ENCODE data around the gene DNAAF1.

DNAAF1 gene

DNA sequence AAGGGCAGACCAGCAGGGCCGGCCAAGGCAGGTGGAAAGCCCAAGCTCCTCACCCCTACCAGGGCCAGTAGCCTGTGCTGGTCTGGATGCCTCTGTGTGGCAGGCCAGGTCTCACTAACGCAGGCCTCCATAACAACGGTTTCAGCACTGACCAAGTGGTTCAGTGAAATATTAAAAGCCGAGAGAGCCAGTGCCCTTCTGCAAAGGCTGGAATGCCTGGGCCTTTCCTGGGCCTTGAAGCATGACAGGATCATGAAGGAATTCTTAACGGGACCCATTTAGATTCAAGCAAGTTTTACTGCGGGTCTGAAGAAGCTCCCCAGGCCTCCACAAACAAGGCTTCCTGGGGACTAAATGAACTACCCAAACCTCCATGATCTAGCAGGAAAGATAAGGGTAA, 62.1 kb downstream of the DNAAF1 start:
- Histone ChIP-seq H2AFZ (ENCODE audit: low read length) (no peak overlapping the region), H3K4me1 (ENCODE audit: insufficient read depth, low read length, poor library complexity, severe bottlenecking) (no peaks in the 10 kb centered on the region), H4K20me1 (ENCODE audit: insufficient read depth, low read length, poor library complexity, severe bottlenecking) (no peaks in the 10 kb centered on the region), H3K4me2 (ENCODE audit: low read depth, low read length, poor library complexity, severe bottlenecking) (no peak overlapping the region), H3K9ac (ENCODE audit: low read depth, low read length, poor library complexity, severe bottlenecking) (no peak overlapping the region), H3F3A (ENCODE audit: low read depth) (no peaks in the 10 kb centered on the region), H3K9me2 (replicated peaks; ENCODE audit: low read depth, low read length) (no peaks in the 10 kb centered on the region), H3K36me3 (ENCODE audit: insufficient read depth, low read length) (no peaks in the 10 kb centered on the region), H3K27me3 (ENCODE audit: insufficient read depth, low read length, poor library complexity, severe bottlenecking) (no peaks in the 10 kb centered on the region), H3K79me2 (ENCODE audit: insufficient read depth, low read length) (no peaks in the 10 kb centered on the region), H3K9me3 (ENCODE audit: insufficient read depth, low read depth, low read length) (no peaks in the 10 kb centered on the region), H3K4me3 (ENCODE audit: low read length, poor library complexity, severe bottlenecking) (no peak overlapping the region)
- TF ChIP-seq, protein P1, sequence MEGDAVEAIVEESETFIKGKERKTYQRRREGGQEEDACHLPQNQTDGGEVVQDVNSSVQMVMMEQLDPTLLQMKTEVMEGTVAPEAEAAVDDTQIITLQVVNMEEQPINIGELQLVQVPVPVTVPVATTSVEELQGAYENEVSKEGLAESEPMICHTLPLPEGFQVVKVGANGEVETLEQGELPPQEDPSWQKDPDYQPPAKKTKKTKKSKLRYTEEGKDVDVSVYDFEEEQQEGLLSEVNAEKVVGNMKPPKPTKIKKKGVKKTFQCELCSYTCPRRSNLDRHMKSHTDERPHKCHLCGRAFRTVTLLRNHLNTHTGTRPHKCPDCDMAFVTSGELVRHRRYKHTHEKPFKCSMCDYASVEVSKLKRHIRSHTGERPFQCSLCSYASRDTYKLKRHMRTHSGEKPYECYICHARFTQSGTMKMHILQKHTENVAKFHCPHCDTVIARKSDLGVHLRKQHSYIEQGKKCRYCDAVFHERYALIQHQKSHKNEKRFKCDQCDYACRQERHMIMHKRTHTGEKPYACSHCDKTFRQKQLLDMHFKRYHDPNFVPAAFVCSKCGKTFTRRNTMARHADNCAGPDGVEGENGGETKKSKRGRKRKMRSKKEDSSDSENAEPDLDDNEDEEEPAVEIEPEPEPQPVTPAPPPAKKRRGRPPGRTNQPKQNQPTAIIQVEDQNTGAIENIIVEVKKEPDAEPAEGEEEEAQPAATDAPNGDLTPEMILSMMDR (conservative IDR thresholded peaks at IDR 0.05; ENCODE audit: low read length) = no peak
- TF ChIP-seq EZH2phosphoT487 (IDR thresholded peaks at IDR 0.05; ENCODE audit: borderline replicate concordance) = no peak

DNA sequence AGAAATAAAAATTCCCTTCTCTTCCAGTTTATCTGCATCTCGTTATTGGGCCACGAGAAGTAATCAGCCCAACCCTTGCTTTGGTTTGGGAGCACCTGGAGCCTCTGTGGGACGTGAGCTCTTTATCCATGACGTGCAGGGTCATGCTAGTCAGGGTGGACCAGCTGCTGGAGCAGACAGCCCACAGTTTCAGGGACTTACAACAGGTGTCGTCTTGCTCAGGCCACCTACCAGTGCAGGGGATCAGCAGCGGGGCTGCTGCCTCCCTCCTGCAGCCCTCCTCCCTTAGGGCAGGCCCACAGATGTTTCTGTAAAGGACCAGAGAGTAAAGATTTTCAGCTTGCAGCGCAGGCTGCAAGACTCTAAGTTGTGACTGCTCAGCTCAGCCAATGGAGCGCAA, 62.8 kb downstream of the DNAAF1 start:
- no peak for TF ChIP-seq EZH2phosphoT487 (IDR thresholded peaks at IDR 0.05; ENCODE audit: borderline replicate concordance)
- TF ChIP-seq, protein P1 (conservative IDR thresholded peaks at IDR 0.05; ENCODE audit: low read length) = no peak
- no peaks in the 10 kb centered on the region for H3F3A ChIP-seq (ENCODE audit: low read depth)

GRCh38 chr16:84209989-84210388, 64.9 kb downstream of the DNAAF1 start:
- Histone ChIP-seq H2AFZ (ENCODE audit: low read length) (no peak overlapping the region), H3K4me3 (ENCODE audit: low read length, poor library complexity, severe bottlenecking) (no peak overlapping the region), H3F3A (ENCODE audit: low read depth) (no peaks in the 10 kb centered on the region), H4K20me1 (ENCODE audit: insufficient read depth, low read length, poor library complexity, severe bottlenecking) (no peaks in the 10 kb centered on the region), H3K9ac (ENCODE audit: low read depth, low read length, poor library complexity, severe bottlenecking) (no peak overlapping the region), H3K9me2 (replicated peaks; ENCODE audit: low read depth, low read length) (no peaks in the 10 kb centered on the region), H3K36me3 (ENCODE audit: insufficient read depth, low read length) (no peaks in the 10 kb centered on the region), H3K79me2 (ENCODE audit: insufficient read depth, low read length) (no peaks in the 10 kb centered on the region), H3K9me3 (ENCODE audit: insufficient read depth, low read depth, low read length) (no peaks in the 10 kb centered on the region), H3K4me2 (ENCODE audit: low read depth, low read length, poor library complexity, severe bottlenecking) (no peak overlapping the region), H3K27me3 (ENCODE audit: insufficient read depth, low read length, poor library complexity, severe bottlenecking) (no peaks in the 10 kb centered on the region), H3K4me1 (ENCODE audit: insufficient read depth, low read length, poor library complexity, severe bottlenecking) (no peaks in the 10 kb centered on the region)
- TF ChIP-seq, protein P1 (conservative IDR thresholded peaks at IDR 0.05; ENCODE audit: low read length) = peak; percentile 42
- TF ChIP-seq EZH2phosphoT487 (IDR thresholded peaks at IDR 0.05; ENCODE audit: borderline replicate concordance) = no peak

More for the DNA sequence above, 62.8 kb downstream of the DNAAF1 start:
- Histone ChIP-seq H3K9me3 (ENCODE audit: insufficient read depth, low read depth, low read length) (no peaks in the 10 kb centered on the region), H3K9me2 (replicated peaks; ENCODE audit: low read depth, low read length) (no peaks in the 10 kb centered on the region), H2AFZ (ENCODE audit: low read length) (no peak overlapping the region), H3K79me2 (ENCODE audit: insufficient read depth, low read length) (no peaks in the 10 kb centered on the region), H3K4me1 (ENCODE audit: insufficient read depth, low read length, poor library complexity, severe bottlenecking) (no peaks in the 10 kb centered on the region), H3K9ac (ENCODE audit: low read depth, low read length, poor library complexity, severe bottlenecking) (no peak overlapping the region), H3K4me3 (ENCODE audit: low read length, poor library complexity, severe bottlenecking) (no peak overlapping the region), H3K27me3 (ENCODE audit: insufficient read depth, low read length, poor library complexity, severe bottlenecking) (no peaks in the 10 kb centered on the region), H3K36me3 (ENCODE audit: insufficient read depth, low read length) (no peaks in the 10 kb centered on the region), H3K4me2 (ENCODE audit: low read depth, low read length, poor library complexity, severe bottlenecking) (no peak overlapping the region), H4K20me1 (ENCODE audit: insufficient read depth, low read length, poor library complexity, severe bottlenecking) (no peaks in the 10 kb centered on the region)

Data from Loucy (cell line).